Naive thymus-derived CD4-positive, alpha-beta T cell (primary cell): ENCODE data around the gene GATA1. TPM values are rescaled to one million over a fixed set of nuclear protein-coding genes. Genes with fewer than 3 reads are reported as not detected.
A peak's percentile ranks its signal among the peaks of the same experiment; 100 is the strongest.

ENCODE experiments used
- ATAC-seq: fragments of 150-1000 bp; cut with Tn5 transposase; 2 replicates; pipeline ENCODE4 v1.10.0; 2021; ENCODE audit warnings: mild to moderate bottlenecking, moderate library complexity
- CTCF ChIA-PET: fragments of 350-600 bp; sonication (Branson Sonifier 250); formaldehyde crosslinking; loops from one replicate; lab custom pipeline; 2021; ENCODE audit warnings: antibody characterized with exemption; lab: Charles Lee
- POLR2A ChIA-PET: fragments of 350-600 bp; sonication (Branson Sonifier 250); formaldehyde crosslinking; loops from one replicate; lab custom pipeline; 2021; ENCODE audit warnings: antibody characterized with exemption, inconsistent platforms; lab: Charles Lee
- DNase-seq, 9 donors: peaks; one replicate each; pipeline versions ENCODE4 v3.0.0 to v3.0.0-alpha.2; 2020 to 2022; ENCODE audit warnings: mixed read lengths in 1 of 9
- H3K27ac ChIP-seq: one replicate; pipeline ENCODE4 v1.7.0; 2013; ENCODE audit warnings: mild to moderate bottlenecking, low read depth, low read length, moderate library complexity
- H3K27me3 ChIP-seq, 2 donors: one replicate each; pipeline ENCODE4 v1.7.0; 2013; ENCODE audit warnings: low read length in 2 of 2, mild to moderate bottlenecking in 2 of 2, moderate library complexity in 2 of 2; ENCODE audit not compliant: control insufficient read depth in 2 of 2, insufficient read depth in 2 of 2
- H3K36me3 ChIP-seq, 3 experiments: 1 replicate in 2 of 3; 2 replicates in 1 of 3; pipeline ENCODE4 v1.7.0; 2013; ENCODE audit warnings: low read length in 3 of 3, mild to moderate bottlenecking in 3 of 3, moderate library complexity in 1 of 3; ENCODE audit not compliant: insufficient read depth in 3 of 3, control insufficient read depth in 2 of 3
- H3K4me1 ChIP-seq, 2 donors: one replicate each; pipeline ENCODE4 v1.7.0; 2013; ENCODE audit warnings: low read length in 2 of 2, mild to moderate bottlenecking in 2 of 2, moderate library complexity in 1 of 2; ENCODE audit not compliant: control insufficient read depth in 2 of 2, insufficient read depth in 2 of 2
- H3K4me3 ChIP-seq: 2 replicates; pipeline ENCODE4 v1.7.0; 2013; ENCODE audit warnings: mild to moderate bottlenecking, low read length
- H3K9me3 ChIP-seq, 3 experiments: 1 replicate in 2 of 3; 2 replicates in 1 of 3; pipeline ENCODE4 v1.7.0; 2013; ENCODE audit warnings: low read length in 3 of 3; ENCODE audit not compliant: control insufficient read depth in 2 of 3
- H3K27ac Mint-ChIP-seq, 9 donors: one replicate each; pipeline ENCODE4 v1.8.0; 2020 to 2022; ENCODE audit warnings: mixed read lengths in 9 of 9, mild to moderate bottlenecking in 8 of 9, moderate library complexity in 5 of 9, inconsistent platforms in 2 of 9
- H3K27me3 Mint-ChIP-seq, 5 donors: one replicate each; pipeline ENCODE4 v1.8.0; 2021 to 2022; ENCODE audit warnings: mixed read lengths in 5 of 5, mild to moderate bottlenecking in 1 of 5
- H3K36me3 Mint-ChIP-seq, 5 donors: one replicate each; pipeline ENCODE4 v1.8.0; 2020 to 2022; ENCODE audit warnings: mixed read lengths in 5 of 5, mild to moderate bottlenecking in 3 of 5, inconsistent platforms in 1 of 5
- H3K4me1 Mint-ChIP-seq, 7 donors: one replicate each; pipeline ENCODE4 v1.8.0; 2020 to 2022; ENCODE audit warnings: mixed read lengths in 7 of 7, mild to moderate bottlenecking in 3 of 7, inconsistent platforms in 1 of 7
- H3K4me3 Mint-ChIP-seq, 10 donors: one replicate each; pipeline ENCODE4 v1.8.0; 2020 to 2022; ENCODE audit warnings: mild to moderate bottlenecking in 10 of 10, mixed read lengths in 10 of 10, moderate library complexity in 6 of 10, inconsistent platforms in 2 of 10
- H3K9me3 Mint-ChIP-seq, 11 donors: one replicate each; pipeline ENCODE4 v1.8.0; 2020 to 2022; ENCODE audit warnings: mixed read lengths in 11 of 11, mild to moderate bottlenecking in 4 of 11, inconsistent platforms in 1 of 11, moderate library complexity in 1 of 11
- intact Hi-C, 2 donors: fragments of 100-400 bp; cut with micrococcal nuclease; formaldehyde crosslinking; loops; one replicate each; pipeline ENCODE4 v1.15.1; 2023
- polyA plus RNA-seq, 2 donors: library from polyadenylated mRNA; unstranded; fragments of 300-500 nt; fragmentation: Illumina TruSeq; gene quantifications; one replicate each; pipeline ENCODE4 v1.2.3, GENCODE V29; 2021
- total RNA-seq, 6 experiments: library from RNA in 5 of 6; stranded (reverse) in 5 of 6; gene quantifications; 1 replicate in 5 of 6; 2 replicates in 1 of 6; pipeline ENCODE4 v1.2.3 and lab custom pipeline; 2021 to 2026

GATA1 gene
- total and polyA plus RNA-seq, 7 experiments from 2014 or later: 0.45 to 1.2 TPM; not detected in 5

DNA sequence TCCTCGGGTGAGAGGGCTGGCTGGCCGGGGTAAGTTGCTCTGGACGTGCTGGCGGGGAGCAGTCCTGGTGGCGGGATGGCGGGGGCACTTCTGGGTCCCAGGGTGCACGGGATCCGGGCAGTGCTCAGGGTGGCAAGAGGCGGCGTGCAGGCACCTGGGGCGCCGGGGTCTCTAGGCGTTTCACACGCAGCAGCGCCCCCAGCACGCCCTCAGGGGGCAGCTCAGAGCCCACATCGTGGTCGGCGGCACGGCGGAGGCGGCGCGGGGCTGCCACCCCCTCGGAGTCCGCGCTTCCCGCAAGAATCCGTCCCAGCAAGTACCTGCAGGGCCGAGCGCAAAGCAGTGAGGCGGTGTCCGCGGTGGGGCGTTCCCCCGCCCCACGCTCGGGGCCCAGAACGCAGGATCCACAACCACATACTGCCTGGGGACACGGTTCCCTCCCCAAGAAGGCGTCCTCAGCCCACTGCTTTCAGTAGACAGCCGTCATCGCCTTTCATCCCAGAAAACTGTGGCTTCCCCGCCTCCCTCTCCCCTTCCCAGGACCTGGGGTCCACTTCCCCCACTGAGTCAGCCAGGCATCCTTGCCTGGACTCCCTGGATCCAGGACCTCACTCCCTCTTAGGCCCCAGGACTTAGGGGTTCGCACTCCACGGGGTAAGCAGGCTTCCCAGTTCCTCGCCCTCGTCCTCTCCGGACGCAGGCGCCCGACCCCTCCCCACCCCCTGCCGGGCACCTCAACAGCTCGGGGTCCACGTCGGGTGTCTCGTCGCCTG lies 44.9 kb downstream of the GATA1 start:
- peaks cover 0 to 3% (median 0%) of the 10 kb centered on the region in 5 donors for H3K36me3 Mint-ChIP-seq
- Histone ChIP-seq H3K27me3 (no peaks in the 10 kb centered on the region), H3K27ac (no peak overlapping the region), H3K4me1 (peaks cover 0 to 5% of the 10 kb centered on the region in 2 donors), H3K9me3 (no peaks in the 10 kb centered on the region), H3K4me3 (no peak overlapping the region), H3K36me3 (no peaks in the 10 kb centered on the region)
- H3K4me1 Mint-ChIP-seq: peaks cover 8 to 23% (median 16%) of the 10 kb centered on the region in 7 donors
- DNase-seq (no peak), ATAC-seq (no peak)
- intact Hi-C loops: no loop called here
- H3K27me3 Mint-ChIP-seq: peaks cover 19 to 67% (median 42%) of the 10 kb centered on the region in 5 donors
- peaks cover 0 to 4% (median 0%) of the 10 kb centered on the region in 11 donors for H3K9me3 Mint-ChIP-seq
- ChIA-PET CTCF (no interaction called here), POLR2A (no interaction called here)
- H3K4me3 Mint-ChIP-seq: peak overlapping the region in 1 of 10 donors; percentile 53
- H3K27ac Mint-ChIP-seq: no peak overlapping the region

DNA sequence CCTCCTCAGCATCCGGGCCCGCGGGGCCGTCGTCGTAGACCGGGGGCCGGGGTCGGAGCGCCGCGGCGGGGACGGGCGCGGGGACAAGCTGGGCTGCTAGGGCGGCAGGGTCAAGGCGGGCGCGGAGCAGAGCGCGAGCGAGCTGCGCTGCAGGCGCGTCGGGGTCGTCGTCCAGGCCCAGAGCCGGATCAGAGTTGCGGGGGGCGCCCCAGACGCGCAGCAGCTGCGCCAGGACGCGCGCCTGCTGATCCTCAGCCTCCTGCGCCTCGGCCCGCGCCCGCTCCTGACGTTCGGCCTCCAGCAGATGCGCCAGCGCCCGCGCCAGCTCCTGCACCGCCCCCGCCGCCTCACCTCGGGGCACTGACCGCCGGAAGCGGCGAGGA lies 45.5 kb downstream of the GATA1 start:
- Mint-ChIP-seq H3K9me3 (peaks cover 0 to 4% (median 0%) of the 10 kb centered on the region in 11 donors), H3K27me3 (peaks cover 19 to 72% (median 48%) of the 10 kb centered on the region in 5 donors), H3K36me3 (peaks cover 0 to 3% (median 0%) of the 10 kb centered on the region in 5 donors), H3K4me1 (peaks cover 9 to 24% (median 16%) of the 10 kb centered on the region in 7 donors), H3K27ac (no peak overlapping the region), H3K4me3 (no peak overlapping the region)
- peaks cover 0 to 5% of the 10 kb centered on the region in 2 donors for H3K4me1 ChIP-seq
- no peaks in the 10 kb centered on the region for H3K27me3 ChIP-seq
- no peak overlapping the region for H3K27ac ChIP-seq
- no peaks in the 10 kb centered on the region for H3K9me3 ChIP-seq
- no peak overlapping the region for H3K4me3 ChIP-seq
- ChIA-PET CTCF (no interaction called here), POLR2A (no interaction called here)
- H3K36me3 ChIP-seq: no peaks in the 10 kb centered on the region
- no peak for DNase-seq
- intact Hi-C loops: no loop called here
- ATAC-seq: no peak

DNA sequence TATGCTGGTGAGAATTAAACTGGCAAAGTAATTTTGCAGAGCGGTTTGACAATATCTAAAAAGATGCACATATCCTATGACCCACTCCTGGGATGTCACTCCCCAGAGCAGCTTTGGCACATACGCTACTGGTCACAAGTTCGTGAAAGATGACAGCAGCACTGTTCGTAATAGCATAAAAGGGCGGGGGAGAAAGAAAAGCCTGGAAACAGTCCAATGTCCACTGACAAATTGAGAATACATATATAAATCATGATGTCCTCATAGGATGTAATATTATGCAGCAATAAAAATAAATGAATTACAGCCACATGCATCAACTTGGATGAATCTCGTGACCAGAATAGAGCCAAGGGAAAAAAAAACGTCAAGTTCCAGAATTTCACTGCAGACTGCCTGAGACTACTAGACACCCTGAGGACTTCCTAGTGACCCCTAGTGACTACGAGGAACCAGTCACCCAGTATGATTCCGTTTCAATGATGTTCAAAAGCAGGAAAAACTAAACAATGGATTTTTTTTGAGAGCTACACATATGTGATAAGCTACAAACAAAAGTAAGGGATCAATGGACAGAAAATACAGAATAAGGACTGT lies 47.2 kb downstream of the GATA1 start:
- POLR2A ChIA-PET: interaction anchor here (0.6 to 1.3 kb wide), 3 partner anchors 32 to 71 kb away, joined by 3 read pairs; no protein-coding TSS in a partner anchor
- H3K27me3 Mint-ChIP-seq: peaks cover 9 to 64% (median 40%) of the 10 kb centered on the region in 5 donors

DNA sequence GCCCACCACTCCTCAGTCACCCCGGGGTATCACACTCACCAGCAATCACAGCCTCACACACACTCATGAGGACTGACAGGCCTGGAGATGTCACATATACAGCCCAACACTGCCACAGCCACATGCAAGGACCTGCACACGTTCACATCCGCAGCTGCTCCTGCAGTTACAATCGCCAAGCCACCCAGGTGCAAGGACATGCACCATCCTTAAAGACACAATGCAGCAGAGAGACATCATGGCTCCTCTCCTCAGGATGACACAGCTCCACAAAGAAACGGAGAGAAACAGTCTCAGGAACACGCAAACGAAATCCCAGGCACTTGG lies 48.0 kb downstream of the GATA1 start:
- Histone ChIP-seq H3K4me3 (peak overlapping the region; percentile 44), H3K9me3 (no peaks in the 10 kb centered on the region), H3K4me1 (peaks cover 0 to 5% of the 10 kb centered on the region in 2 donors), H3K27ac (no peak overlapping the region), H3K27me3 (no peaks in the 10 kb centered on the region), H3K36me3 (no peaks in the 10 kb centered on the region)
- intact Hi-C loops: no loop called here
- ATAC-seq: no peak
- peak overlapping the region in 4 of 9 donors; percentile 41 to 54 (median 44) for H3K27ac Mint-ChIP-seq
- H3K27me3 Mint-ChIP-seq: peaks cover 5 to 60% (median 40%) of the 10 kb centered on the region in 5 donors
- H3K4me3 Mint-ChIP-seq: peak overlapping the region; percentile 79 to 92 (median 86)
- DNase-seq: no peak
- ChIA-PET POLR2A (interaction anchor here (0.7 to 1.3 kb wide), 2 partner anchors 33 to 72 kb away, joined by 3 read pairs; no protein-coding TSS in a partner anchor), CTCF (interaction anchor here (1.0 kb wide), 1 partner anchor 15 kb away, joined by 3 read pairs; no protein-coding TSS in a partner anchor)
- H3K9me3 Mint-ChIP-seq: peaks cover 0 to 3% (median 0%) of the 10 kb centered on the region in 11 donors
- H3K36me3 Mint-ChIP-seq: peaks cover 0 to 3% (median 0%) of the 10 kb centered on the region in 5 donors
- H3K4me1 Mint-ChIP-seq: peaks cover 8 to 21% (median 16%) of the 10 kb centered on the region in 7 donors

More for the DNA sequence above, 47.2 kb downstream of the GATA1 start:
- ATAC-seq (no peak), DNase-seq (no peak)
- no peaks in the 10 kb centered on the region for H3K36me3 ChIP-seq
- Mint-ChIP-seq H3K27ac (no peak overlapping the region), H3K9me3 (peaks cover 0 to 3% (median 0%) of the 10 kb centered on the region in 11 donors), H3K4me3 (peak overlapping the region in 9 of 10 donors; percentile 23 to 92 (median 86)), H3K36me3 (peaks cover 0 to 3% (median 0%) of the 10 kb centered on the region in 5 donors), H3K4me1 (peaks cover 8 to 21% (median 16%) of the 10 kb centered on the region in 7 donors)
- CTCF ChIA-PET: interaction anchor here (1.0 kb wide), 1 partner anchor 16 kb away, joined by 3 read pairs; no protein-coding TSS in a partner anchor
- H3K4me3 ChIP-seq: no peak overlapping the region
- intact Hi-C loops: no loop called here
- H3K9me3 ChIP-seq: no peaks in the 10 kb centered on the region
- H3K4me1 ChIP-seq: peaks cover 0 to 5% of the 10 kb centered on the region in 2 donors
- no peaks in the 10 kb centered on the region for H3K27me3 ChIP-seq
- H3K27ac ChIP-seq: no peak overlapping the region

DNA sequence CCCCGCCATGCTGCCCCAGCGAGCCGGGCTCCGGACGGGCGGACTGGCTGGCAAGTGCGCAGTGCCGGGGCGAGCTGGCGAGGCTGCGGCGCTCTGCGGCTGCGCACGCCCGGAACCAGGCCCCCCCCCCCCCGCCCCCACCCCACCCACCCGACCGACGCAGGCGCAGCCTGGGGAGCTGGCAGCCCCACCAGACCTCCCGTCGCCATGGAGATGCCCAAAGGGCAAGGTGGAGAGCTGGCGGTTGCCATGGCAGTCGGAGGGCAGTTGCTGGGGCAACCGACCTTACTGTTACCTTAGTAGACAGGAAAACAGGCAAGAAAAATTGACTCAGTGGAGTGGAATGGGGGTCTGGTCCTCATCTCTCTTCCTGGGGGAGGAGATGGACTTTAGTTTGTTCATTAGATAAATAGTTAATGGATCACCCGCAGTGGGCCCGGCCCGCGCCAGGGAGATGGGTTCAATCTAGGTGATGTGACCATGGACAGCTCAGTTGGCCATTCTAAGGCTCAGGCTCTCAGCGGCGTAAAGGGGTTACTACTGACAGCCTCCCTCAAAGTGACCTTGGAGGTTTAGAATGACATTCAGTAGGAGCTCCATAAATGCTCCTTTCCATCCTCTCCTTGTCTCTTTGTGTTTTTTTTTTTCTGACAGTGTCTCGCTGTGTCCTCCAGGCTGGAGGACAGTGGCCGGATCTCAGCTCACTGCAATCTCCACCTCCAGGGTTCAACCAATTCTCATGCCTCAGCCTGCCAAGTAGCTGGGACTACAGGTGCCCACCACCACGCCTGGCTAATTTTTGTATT lies 49.3 kb downstream of the GATA1 start, which contains the start of gene PCSK1N:
Gene PCSK1N (minus strand): TSS at position 87 of the 806 bp plus-strand sequence. CDS start 78 bp downstream, at position 9.
- H3K9me3 ChIP-seq: no peaks in the 10 kb centered on the region
- H3K36me3 Mint-ChIP-seq: peaks cover 0 to 2% (median 0%) of the 10 kb centered on the region in 5 donors
- H3K27ac ChIP-seq: no peak within 1 kb of the TSS
- peak within 1 kb of the TSS; percentile 44 for H3K4me3 ChIP-seq
- ChIA-PET CTCF (interaction anchor here (0.6 to 1.1 kb wide), 2 partner anchors 78 to 187 kb away, joined by 3 to 4 read pairs; no protein-coding TSS in a partner anchor), POLR2A (no interaction called here)
- H3K27ac Mint-ChIP-seq: peak within 1 kb of the TSS in 7 of 9 donors; percentile 9 to 72 (median 41)
- peaks cover 0 to 5% of the 10 kb centered on the region in 2 donors for H3K4me1 ChIP-seq
- peaks cover 0 to 3% (median 0%) of the 10 kb centered on the region in 11 donors for H3K9me3 Mint-ChIP-seq
- H3K4me3 Mint-ChIP-seq: peak within 1 kb of the TSS; percentile 79 to 92 (median 86)
- H3K27me3 ChIP-seq: no peaks in the 10 kb centered on the region
- peaks cover 2 to 53% (median 32%) of the 10 kb centered on the region in 5 donors for H3K27me3 Mint-ChIP-seq
- intact Hi-C loops: no loop called here
- peaks cover 8 to 21% (median 16%) of the 10 kb centered on the region in 7 donors for H3K4me1 Mint-ChIP-seq
- peak; percentile 76 for ATAC-seq
- DNase-seq: peak in 4 of 9 donors; percentile 8 to 50 (median 24)
- H3K36me3 ChIP-seq: no peaks in the 10 kb centered on the region

DNA sequence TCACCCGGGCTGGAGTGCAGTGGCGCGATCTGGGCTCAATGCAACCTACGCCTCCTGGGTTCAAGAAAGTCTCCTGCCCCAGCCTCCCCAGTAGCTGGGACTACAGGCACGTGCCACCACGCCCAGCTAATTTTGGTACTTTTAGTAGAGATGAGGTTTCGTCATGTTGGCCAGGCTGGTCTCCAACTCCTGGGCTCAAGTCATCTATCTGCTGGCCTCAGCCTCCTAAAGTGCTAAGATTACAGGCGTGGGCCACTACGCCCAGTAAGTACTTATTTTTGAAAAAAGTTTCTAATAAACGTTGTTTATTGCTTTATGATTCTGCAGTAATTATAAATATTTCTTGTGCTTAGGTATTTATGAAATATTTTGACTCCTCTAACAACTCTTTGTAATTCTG lies 53.3 kb downstream of the GATA1 start:
- H3K27ac ChIP-seq: no peak overlapping the region
- no peak for ATAC-seq
- intact Hi-C loops: no loop called here

More for the DNA sequence above, 53.3 kb downstream of the GATA1 start:
- DNase-seq: no peak
- no peaks in the 10 kb centered on the region for H3K9me3 ChIP-seq
- H3K4me1 Mint-ChIP-seq: peaks cover 2 to 8% (median 3%) of the 10 kb centered on the region in 7 donors
- H3K4me3 Mint-ChIP-seq: no peak overlapping the region
- ChIA-PET POLR2A (no interaction called here), CTCF (no interaction called here)
- H3K9me3 Mint-ChIP-seq: peaks cover 0 to 4% (median 0%) of the 10 kb centered on the region in 11 donors
- H3K27me3 Mint-ChIP-seq: peaks cover 0 to 29% (median 8%) of the 10 kb centered on the region in 5 donors
- H3K27ac Mint-ChIP-seq: no peak overlapping the region
- no peaks in the 10 kb centered on the region for H3K27me3 ChIP-seq
- no peaks in the 10 kb centered on the region for H3K36me3 ChIP-seq
- peaks cover 0 to under 1% (median 0%) of the 10 kb centered on the region in 5 donors for H3K36me3 Mint-ChIP-seq
- no peak overlapping the region for H3K4me3 ChIP-seq
- no peaks in the 10 kb centered on the region for H3K4me1 ChIP-seq
